ENCODE data around the gene COPS6. TPM values are rescaled to one million over a fixed set of nuclear protein-coding genes. Genes with fewer than 3 reads are reported as not detected.
"Not testable (repeated sequence)": the region's sequence is repeated elsewhere in the genome, so short reads cannot be mapped to it uniquely, and the experiment has no call there.

Gene COPS6
- total RNA-seq, 2 donors from 2014 or later = 78.4 to 80.0 TPM

DNA sequence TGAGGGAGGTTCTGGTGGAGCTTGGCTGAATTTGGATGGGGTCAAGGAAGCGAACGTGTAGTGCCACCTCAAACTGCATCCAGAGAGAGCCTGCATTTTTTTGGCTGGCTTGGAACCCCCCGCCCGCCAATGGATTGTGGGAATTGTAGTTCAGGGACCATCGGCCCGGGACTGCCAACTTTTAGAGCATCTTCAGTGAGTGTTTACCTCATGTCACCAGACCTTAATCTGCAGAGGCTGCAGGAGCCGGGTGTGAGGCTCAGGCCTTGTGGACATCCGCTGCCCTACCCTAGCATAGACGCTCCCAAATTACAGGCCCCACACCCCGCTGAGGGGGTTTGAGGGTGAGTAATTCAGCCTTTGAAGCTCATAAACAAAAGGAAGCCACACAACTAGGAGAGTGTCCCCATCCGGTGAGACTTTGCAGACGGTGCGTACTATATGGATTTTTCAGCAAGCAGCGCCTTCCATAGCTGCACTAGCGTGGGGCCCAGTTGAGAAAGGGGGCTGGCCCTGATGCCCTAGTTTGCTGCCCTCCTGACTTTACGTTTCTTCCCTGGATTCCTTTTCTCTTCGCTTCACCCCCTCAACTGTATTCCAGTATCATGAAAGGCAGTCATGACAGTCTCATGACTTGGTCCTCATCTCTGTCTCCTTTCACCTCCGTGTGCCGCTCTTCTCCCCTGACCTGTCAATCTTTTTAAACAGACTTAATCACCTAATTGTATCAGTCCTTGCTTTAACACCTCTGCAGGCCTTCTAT lies 31.4 kb downstream of the COPS6 start:
- DNase-seq (ENCODE audit: low spot score) = peak; percentile 87
- intact Hi-C loops (cut with DNase I) = loop anchor here in 1 of 2 donors (5.0 kb wide), 1 partner anchor 1567 kb away; no protein-coding TSS in a partner anchor

DNA sequence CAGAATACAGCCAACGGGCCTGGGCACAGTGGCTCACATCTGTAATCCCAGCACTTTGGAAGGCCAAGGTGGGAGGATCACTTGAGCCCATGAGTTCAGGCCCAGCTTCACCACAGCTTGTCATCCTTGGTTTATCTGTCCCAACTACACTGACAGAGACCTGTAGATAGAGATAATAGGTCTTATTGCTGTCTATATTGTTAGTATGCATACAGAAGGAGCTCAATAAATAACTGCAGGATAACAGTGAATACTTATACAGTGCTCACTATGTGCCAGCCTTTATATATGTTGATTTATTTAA lies 31.9 kb downstream of the COPS6 start:
- no peak for DNase-seq (ENCODE audit: low spot score)
- intact Hi-C loops (cut with DNase I) = loop anchor here in 1 of 2 donors (5.0 kb wide), 1 partner anchor 1567 kb away; no protein-coding TSS in a partner anchor

DNA sequence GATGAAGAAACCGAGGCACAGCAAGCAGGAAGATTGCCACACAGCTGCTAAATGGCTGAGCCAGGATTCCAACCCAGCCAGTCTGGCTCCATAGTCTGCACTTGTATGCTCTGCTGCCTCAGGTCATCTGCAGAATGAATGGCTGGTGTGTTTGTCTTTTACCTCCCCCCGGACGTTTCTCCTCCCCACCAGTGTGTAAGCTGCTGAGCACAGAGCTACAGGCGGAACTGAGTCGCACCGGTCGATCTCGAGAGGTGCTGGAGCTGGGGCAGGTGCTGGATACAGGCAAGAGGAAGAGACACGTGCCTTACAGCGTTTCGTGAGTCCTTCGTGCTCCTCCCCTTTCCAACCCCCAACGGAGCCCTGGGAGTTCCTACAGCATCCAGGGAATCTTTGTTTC lies 33.3 kb downstream of the COPS6 start:
- no peak for DNase-seq (ENCODE audit: low spot score)
- intact Hi-C loops (cut with DNase I) = loop anchor here in 1 of 2 donors (5.0 kb wide), 1 partner anchor 1565 kb away; no protein-coding TSS in a partner anchor

DNA sequence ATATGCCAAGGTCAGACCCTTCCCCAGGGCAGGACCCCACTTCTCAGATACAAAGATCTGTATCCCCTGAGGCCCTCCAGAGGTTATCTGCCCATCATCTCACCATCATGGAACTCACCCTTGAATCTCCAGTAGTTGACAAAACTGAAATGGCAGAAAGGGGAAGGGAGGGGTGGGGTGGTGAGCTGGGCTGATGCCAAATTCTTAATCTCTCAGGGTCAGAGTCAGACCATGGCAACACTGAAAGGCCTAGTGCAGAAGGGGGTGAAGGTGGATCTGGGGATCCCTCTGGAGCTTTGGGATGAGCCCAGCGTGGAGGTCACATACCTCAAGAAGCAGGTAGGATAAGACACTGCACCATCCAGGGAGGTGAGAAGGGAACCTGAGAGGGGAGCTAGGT lies 33.8 kb downstream of the COPS6 start:
- intact Hi-C loops (cut with DNase I) = loop anchor here in 1 of 2 donors (5.0 kb wide), 1 partner anchor 1565 kb away; no protein-coding TSS in a partner anchor
- no peak for DNase-seq (ENCODE audit: low spot score)

DNA sequence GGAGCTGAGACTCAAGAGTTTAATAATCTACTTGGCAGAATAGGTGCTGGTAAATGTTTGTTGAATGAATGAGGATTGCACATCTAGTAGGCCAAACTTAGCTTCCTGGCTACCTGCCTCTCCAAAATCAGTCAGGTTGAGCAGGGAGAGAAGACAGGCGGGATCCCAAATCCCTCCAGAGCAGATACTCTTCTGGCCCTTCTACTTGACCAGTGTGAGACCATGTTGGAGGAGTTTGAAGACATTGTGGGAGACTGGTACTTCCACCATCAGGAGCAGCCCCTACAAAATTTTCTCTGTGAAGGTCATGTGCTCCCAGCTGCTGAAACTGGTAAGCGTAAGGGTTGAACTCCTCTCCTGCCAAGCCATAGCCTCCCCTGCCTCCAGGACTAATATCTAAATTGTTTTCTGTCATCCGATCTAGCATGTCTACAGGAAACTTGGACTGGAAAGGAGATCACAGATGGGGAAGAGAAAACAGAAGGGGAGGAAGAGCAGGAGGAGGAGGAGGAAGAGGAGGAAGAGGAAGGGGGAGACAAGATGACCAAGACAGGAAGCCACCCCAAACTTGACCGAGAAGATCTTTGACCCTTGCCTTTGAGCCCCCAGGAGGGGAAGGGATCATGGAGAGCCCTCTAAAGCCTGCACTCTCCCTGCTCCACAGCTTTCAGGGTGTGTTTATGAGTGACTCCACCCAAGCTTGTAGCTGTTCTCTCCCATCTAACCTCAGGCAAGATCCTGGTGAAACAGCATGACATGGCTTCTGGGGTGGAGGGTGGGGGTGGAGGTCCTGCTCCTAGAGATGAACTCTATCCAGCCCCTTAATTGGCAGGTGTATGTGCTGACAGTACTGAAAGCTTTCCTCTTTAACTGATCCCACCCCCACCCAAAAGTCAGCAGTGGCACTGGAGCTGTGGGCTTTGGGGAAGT lies 35.8 kb downstream of the COPS6 start:
- intact Hi-C loops (cut with DNase I) = loop anchor here in 1 of 2 donors (5.0 kb wide), 1 partner anchor 1563 kb away; no protein-coding TSS in a partner anchor
- no peak for DNase-seq (ENCODE audit: low spot score)

DNA sequence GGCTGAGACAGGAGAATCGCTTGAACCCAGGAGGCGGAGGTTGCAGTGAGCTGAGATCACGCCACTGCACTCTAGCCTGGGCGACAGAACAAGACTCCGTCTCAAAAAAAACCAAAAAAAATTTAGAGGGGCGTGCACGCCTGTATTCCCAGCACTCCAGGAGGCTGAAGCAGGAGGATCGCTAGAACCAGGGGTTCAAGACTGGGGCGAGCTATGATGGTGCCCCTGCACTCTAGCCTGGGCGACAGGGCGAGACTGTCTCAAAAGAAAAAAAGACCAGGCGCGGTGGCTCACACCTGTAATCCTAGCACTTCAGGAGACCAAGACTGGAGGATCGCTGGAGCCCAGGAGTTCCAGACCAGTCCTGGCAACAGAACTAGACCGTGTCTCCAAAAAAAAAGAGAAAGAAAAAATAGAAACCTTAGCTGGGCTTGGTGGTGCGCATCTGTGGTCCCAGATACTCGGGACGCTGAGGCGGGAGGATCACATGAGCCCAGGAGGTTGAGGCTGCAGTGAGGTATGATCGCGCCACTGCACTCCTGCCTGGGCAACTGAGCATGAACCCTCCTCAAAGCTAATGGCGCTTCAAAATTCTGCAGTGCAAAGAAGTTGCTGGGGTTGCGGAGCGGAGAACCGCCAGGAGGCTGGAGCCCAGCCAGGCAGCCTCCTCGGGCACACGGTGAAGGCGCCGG lies 37.6 kb downstream of the COPS6 start:
- no peak for DNase-seq (ENCODE audit: low spot score)

DNA sequence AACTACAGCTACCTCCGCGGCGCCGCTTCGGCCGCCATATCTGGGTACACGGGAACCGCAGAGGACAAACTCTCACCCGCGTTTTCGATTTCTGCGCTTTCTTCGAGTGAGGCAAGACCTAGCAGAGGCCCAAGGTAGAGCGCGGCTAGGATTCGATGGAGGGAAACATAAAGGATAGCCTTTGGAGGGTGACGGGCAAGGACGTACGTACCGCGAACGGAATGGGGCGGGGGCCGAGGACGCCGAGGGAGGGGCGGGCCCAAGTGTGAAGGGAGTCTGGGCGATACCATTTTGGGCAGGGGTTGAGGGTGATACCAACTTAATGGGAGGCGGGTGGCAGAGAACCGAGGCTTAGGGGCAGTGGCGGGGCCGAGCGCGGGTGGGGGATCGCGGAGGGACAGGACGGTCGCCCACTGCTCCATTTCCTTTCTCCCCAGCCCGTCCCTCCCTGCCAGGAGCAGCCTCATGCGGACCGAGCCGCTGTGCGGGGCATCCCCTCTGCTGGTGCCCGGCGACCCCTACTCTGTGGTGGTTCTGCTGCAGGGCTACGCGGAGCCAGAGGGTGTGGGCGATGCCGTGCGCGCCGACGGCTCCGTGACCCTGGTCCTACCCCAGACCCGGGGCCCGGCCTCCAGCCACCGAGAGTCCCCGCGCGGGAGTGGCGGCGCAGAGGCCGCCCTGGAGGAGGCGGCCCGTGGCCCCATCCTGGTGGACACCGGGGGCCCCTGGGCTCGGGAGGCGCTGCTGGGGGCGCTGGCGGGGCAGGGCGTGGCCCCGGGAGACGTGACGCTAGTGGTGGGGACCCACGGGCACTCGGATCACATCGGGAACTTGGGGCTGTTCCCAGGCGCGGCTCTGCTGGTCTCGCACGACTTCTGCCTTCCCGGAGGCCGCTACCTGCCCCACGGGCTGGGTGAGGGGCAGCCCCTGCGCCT lies 38.4 kb downstream of the COPS6 start, which contains the start of gene MBLAC1:
Gene MBLAC1, plus strand, starts transcription at position 37 of the 935 bp plus-strand sequence. Its CDS starts 429 bp downstream, at position 466.
- peak; percentile 95 for DNase-seq (ENCODE audit: low spot score)
- intact Hi-C loops (cut with DNase I) = no loop called here

More for the DNA sequence above, 37.6 kb downstream of the COPS6 start:
- intact Hi-C loops (cut with DNase I) = no loop called here

DNA sequence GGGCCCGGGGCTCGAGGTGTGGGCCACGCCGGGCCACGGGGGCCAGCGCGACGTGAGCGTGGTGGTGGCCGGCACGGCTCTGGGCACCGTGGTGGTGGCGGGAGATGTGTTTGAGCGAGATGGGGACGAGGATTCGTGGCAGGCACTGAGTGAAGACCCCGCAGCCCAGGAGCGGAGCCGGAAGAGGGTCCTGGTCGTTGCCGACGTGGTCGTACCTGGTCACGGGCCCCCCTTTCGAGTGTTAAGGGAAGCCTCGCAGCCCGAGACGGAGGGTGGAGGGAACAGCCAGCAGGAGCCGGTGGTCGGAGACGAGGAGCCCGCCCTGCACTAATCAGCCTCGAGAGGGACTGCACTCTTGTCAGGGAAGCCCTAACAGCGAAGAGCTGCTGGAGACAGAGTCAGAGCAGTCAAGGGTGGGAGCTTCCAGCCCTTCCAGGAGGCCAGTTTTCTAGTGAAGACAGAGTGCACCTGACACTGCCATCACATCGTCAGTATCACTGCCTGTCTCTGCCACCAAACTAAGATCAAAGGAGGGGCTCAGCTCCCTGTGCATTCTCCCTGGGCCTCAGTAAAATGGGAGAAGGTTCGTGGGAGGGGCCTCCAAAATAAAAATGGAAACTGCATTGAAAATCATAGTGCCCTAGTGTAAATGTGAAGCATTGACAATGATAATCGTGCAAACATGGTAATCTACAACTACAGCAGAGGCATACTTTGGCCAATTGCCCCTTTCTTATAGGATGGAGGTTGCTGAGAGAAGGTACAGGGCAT lies 39.3 kb downstream of the COPS6 start:
- peak; percentile 83 for DNase-seq (ENCODE audit: low spot score)
- intact Hi-C loops (cut with DNase I) = no loop called here

DNA sequence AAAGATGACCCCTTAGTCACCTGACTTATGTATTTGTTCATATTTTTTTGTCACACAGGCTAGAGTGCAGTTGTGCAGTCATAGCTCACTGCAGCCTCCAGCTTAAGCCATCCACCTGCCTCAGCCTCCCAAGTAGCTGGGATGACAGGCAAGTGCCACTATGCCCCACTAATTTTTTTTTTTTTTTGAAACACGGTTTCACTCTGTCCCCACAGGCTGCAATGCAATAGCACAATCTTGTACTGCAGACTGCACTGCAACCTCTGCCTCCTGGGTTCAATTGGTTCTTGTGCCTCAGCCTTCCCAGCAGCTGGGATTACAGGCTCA lies 39.8 kb downstream of the COPS6 start:
- no peak for DNase-seq (ENCODE audit: low spot score)
- intact Hi-C loops (cut with DNase I) = no loop called here

DNA sequence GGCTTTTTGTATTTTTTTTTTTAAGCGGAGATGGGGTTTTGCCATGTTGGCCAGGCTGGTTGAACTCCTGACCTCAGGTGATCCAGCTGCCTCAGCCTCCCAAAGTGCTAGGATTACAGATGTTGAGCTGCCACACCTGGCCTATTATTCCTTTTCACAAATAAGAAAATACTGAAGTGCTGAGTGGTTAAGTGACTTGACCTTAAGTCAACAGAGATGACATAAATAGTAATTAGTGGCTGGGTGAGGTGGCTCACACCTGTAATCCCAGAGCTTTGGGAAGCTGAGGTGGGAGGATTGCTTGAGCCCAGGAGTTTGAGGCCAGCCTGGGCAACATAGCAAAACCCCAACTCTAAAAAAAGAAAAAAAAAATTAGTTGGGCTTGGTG lies 41.4 kb downstream of the COPS6 start:
- not testable (repeated sequence) for DNase-seq (ENCODE audit: low spot score)
- intact Hi-C loops (cut with DNase I) = loop anchor here in 1 of 2 donors (5.0 kb wide), 1 partner anchor 92 kb away; no protein-coding TSS in a partner anchor

DNA sequence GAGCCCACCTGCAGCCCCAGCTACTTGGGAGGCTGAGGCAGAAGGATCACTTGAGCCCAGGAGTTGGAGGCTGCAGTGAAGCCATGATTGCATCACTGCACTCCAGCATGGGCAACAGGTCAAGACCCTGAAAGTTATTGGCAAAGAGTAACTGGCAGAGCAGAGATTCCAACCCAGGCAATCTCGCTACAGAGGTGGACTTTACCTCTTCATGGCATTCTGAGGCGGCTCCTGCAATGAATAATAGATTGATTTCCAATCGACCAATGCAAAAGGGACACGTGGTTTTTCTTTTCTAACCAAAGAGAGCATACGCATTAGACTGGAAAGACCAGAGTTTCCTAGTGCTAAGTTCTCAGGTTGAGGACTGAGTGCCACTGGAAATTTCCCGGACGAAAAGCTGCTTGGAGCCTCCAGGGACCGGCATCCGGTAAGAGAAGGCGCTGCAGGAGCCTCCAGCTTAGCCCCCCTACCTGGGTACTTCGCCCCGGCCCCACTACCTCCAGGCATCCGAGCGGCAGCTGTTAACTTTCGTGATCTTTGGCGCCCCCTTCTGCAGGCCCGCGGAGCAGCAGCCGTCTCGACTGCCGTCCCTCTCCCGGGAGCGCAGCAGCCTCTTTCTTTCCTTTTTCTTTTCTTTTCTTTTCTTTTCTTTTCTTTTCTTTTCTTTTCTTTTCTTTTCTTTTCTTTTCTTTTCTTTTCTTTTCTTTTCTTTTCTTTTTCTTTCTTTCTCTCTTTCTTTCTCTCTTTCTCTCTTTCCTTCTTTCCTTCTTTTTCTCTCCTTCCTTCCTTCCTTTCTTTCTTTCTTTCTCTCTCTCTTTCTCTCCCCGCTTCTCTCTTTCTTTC lies 42.1 kb downstream of the COPS6 start:
- intact Hi-C loops (cut with DNase I) = loop anchor here in 1 of 2 donors (5.0 kb wide), 1 partner anchor 91 kb away; no protein-coding TSS in a partner anchor
- DNase-seq (ENCODE audit: low spot score) = peak; percentile 95

DNA sequence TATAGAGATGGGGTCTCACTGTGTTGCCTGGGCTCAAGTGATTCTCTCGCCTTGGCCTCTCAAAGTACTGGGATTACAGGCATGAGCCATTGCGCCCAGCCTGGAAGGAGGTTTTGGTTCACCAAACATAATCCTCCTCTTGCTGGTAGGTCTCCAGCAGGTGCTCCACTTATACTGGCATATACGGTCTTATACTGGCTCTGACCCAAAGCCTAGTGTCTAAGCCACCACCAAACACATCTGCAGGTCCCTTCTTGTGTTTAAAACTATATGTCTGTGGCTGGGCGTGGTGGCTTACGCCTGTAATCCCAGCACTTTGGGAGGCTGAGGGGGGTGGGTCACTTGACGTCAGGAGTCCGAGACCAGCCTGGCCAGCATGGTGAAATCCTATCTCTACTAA lies 43.4 kb downstream of the COPS6 start:
- DNase-seq (ENCODE audit: low spot score) = no peak
- intact Hi-C loops (cut with DNase I) = loop anchor here in 1 of 2 donors (5.0 kb wide), 1 partner anchor 90 kb away; no protein-coding TSS in a partner anchor

DNA sequence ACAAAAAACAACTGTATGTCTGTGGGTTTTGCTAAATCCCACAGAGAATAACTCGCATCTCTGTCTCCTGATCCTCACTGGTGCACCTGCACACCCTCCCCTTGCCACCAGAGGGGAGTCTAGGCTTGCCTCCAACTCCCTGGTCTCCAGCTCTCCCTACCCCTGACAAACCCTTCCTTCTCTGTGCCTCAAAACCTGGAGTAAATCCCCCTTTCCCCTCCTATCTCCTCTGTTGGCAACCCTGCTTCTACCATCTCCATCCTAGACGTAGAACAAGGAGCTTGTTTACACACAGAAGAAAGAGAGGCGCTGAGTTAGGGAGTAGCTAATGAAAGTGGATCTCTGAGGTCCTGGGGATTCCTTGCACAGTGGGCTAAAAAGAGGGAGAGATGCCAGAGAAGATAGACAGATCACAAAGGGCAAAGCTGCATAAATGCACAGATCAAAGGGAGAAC lies 44.0 kb downstream of the COPS6 start:
- intact Hi-C loops (cut with DNase I) = loop anchor here in 1 of 2 donors (5.0 kb wide), 1 partner anchor 90 kb away; no protein-coding TSS in a partner anchor
- no peak for DNase-seq (ENCODE audit: low spot score)

DNA sequence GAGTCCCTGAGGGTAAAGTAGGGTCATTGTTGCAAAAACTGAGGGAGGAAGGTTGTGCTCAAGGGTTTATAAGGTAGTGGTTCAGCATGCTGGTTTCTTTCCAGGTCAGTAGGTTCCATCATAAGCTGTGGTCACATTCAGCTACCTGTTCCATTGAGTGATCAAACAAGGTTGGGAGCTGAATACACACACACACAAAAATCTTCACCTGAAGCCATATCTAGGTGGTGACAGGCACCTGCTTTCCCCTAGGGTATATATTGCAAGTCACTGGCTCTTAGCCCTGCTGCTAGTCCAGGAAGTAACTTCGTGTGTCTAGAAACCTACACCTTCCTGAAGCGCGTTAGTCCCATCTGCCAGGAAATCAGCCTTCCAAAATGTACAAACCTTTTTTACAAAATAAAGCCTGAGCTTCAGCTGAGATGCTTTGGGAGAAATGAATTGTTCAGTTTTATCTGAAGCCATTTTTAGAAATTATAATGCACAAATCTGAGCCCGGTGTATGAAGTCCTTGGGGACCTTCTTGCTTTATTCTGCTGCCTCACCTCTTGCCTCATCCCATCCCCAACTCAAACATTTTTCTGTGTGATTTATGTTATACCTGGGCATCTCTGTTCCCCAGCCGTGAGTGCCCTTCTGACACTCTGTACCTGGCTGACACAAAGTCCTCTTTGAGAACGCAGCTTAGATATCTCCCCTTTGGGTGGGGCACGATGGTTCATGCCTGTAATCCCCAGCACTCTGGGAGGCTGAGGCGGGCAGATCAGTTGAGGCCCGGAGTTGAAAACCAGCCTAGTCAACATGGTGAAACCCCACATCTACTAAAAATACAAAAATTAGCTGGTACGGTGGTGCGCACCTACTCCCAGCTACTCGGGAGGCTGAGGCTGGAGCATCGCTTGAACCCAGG lies 49.3 kb downstream of the COPS6 start:
- intact Hi-C loops (cut with DNase I) = no loop called here
- DNase-seq (ENCODE audit: low spot score) = no peak

DNA sequence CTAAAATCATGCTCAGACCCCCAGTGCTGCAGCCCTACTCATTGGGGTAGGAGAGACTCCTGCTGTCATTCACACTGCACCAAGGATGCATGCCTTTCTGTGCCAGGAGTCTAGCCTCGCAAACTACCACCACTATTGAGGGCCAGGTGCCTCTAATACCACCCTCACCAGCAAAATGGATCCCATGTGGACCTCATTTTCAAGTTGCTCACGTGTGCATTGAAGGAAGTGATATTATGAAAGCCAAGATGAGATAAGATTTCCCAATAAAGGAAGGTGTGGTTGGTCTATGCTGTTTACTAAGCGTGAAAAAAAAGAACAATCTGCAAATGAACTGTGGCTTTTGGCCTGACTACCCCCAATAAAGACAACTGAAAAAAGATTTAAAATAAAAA lies 52.8 kb downstream of the COPS6 start:
- DNase-seq (ENCODE audit: low spot score) = no peak
- intact Hi-C loops (cut with DNase I) = no loop called here

All from posterior vena cava (tissue), 2 donors.